MCF 10A (cell line): Measurements from ENCODE around the gene REPIN1. TPM values are rescaled to one million over a fixed set of nuclear protein-coding genes. Genes with fewer than 3 reads are reported as not detected.

Experiments
- BruUV-seq: library from RNA; stranded (reverse); fragments of 400-500 nt; replicated peaks from 2 replicates; lab custom pipeline; 2021; lab: Mats Ljungman, UMichigan
- CTCF ChIA-PET: fragments of 300-600 bp; sonication (Branson Sonifier 250); formaldehyde crosslinking; extraction: SDS; loops from one replicate; lab custom pipeline; 2021; ENCODE audit warnings: antibody characterized with exemption, inconsistent platforms; lab: Yijun Ruan, JAX
- POLR2A ChIA-PET: fragments of 300-600, 350-650 bp; sonication (Branson Sonifier 250); formaldehyde crosslinking; extraction: SDS; loops from one replicate; lab custom pipeline; 2020; ENCODE audit warnings: antibody characterized with exemption, inconsistent platforms; lab: Yijun Ruan, JAX
- DNase-seq: peaks from one replicate; pipeline ENCODE4 v3.0.0-alpha.2; 2018; ENCODE audit not compliant: unreplicated experiment
- H3K27ac Mint-ChIP-seq: one replicate; pipeline ENCODE4 v1.8.0; 2022; ENCODE audit warnings: mild to moderate bottlenecking, low read depth, mixed read lengths; ENCODE audit not compliant: unreplicated experiment
- H3K27me3 Mint-ChIP-seq: one replicate; pipeline ENCODE4 v1.8.0; 2022; ENCODE audit warnings: mixed read lengths; ENCODE audit not compliant: insufficient read depth, unreplicated experiment
- H3K36me3 Mint-ChIP-seq: one replicate; pipeline ENCODE4 v1.8.0; 2022; ENCODE audit warnings: mild to moderate bottlenecking, moderate library complexity, mixed read lengths; ENCODE audit not compliant: insufficient read depth, unreplicated experiment
- H3K4me1 Mint-ChIP-seq: one replicate; pipeline ENCODE4 v1.8.0; 2022; ENCODE audit warnings: mixed read lengths; ENCODE audit not compliant: insufficient read depth, unreplicated experiment
- H3K4me3 Mint-ChIP-seq: one replicate; pipeline ENCODE4 v1.8.0; 2022; ENCODE audit warnings: mild to moderate bottlenecking, moderate library complexity, mixed read lengths; ENCODE audit not compliant: unreplicated experiment
- H3K9me3 Mint-ChIP-seq: one replicate; pipeline ENCODE4 v1.8.0; 2022; ENCODE audit warnings: mixed read lengths; ENCODE audit not compliant: unreplicated experiment
- intact Hi-C: fragments of 100-400 bp; cut with micrococcal nuclease; formaldehyde crosslinking; loops from 2 replicates; pipeline ENCODE4 v1.14.1; 2022
- total RNA-seq: library from RNA; stranded (reverse); gene quantifications from 2 replicates; pipeline ENCODE4 v1.2.3, GENCODE V29; 2022
- TF ChIP-seq, protein P1 (sequence below): fragments of 200-600 bp; IDR thresholded peaks from one replicate; pipeline ENCODE4 v1.8.0; 2022; ENCODE audit warnings: antibody characterized with exemption, mild to moderate bottlenecking; ENCODE audit not compliant: unreplicated experiment

Gene REPIN1
- total RNA-seq, 1 experiment from 2014 or later = 80.8 TPM

DNA sequence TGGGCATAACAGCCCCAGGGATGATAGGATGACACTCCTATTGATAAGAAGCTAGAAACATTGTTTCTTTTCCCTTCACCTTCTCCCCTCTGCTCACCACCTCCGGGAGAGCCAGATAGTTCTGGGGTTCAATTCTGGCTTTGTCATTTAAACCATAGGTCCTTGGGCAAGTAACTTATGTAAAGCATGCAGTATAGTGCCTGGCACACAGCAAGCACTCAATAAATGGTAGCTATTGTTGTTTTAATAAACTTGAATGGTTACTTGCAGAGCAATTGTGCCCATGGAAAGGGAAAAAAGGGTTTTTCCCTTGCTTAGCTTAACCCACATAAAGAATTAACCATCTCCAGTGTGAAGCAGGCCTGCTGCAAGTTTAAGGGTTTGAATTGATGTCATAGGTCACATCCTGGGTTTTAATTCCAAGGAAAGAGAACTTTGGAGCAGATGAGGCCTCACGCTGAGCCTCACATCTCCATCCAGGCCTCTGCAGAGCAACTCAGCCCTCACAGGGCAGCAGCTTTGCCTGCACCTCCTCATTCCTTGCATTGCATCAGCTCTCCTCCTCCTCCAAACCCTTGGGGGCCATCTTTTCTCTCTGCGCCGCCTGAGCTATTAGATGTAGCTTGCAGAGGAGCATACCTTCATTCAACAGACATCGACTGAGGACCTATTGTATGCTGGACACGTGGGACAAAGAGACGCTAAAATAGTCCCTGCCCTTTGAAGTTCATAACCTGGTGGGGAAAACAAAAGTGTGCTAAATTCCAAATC, 33.4 kb downstream of the REPIN1 start:
- Mint-ChIP-seq H3K27ac (no peak overlapping the region), H3K9me3 (no peaks in the 10 kb centered on the region), H3K4me3 (no peak overlapping the region), H3K4me1 (peaks cover 31% of the 10 kb centered on the region), H3K36me3 (peaks cover 9% of the 10 kb centered on the region), H3K27me3 (no peaks in the 10 kb centered on the region)
- BruUV-seq = no TSS peak
- TF ChIP-seq, protein P1, sequence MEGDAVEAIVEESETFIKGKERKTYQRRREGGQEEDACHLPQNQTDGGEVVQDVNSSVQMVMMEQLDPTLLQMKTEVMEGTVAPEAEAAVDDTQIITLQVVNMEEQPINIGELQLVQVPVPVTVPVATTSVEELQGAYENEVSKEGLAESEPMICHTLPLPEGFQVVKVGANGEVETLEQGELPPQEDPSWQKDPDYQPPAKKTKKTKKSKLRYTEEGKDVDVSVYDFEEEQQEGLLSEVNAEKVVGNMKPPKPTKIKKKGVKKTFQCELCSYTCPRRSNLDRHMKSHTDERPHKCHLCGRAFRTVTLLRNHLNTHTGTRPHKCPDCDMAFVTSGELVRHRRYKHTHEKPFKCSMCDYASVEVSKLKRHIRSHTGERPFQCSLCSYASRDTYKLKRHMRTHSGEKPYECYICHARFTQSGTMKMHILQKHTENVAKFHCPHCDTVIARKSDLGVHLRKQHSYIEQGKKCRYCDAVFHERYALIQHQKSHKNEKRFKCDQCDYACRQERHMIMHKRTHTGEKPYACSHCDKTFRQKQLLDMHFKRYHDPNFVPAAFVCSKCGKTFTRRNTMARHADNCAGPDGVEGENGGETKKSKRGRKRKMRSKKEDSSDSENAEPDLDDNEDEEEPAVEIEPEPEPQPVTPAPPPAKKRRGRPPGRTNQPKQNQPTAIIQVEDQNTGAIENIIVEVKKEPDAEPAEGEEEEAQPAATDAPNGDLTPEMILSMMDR = no peak
- no peak for DNase-seq
- intact Hi-C loops = no loop called here
- CTCF ChIA-PET = interaction anchor here (0.5 to 1.7 kb wide), 6 partner anchors 17 to 271 kb away, joined by 3 to 9 read pairs (median 4); partner anchors contain the start of gene REPIN1
- POLR2A ChIA-PET = interaction anchor here (2.1 kb wide), 1 partner anchor 33 kb away, joined by 6 read pairs; the partner anchor contains the start of gene REPIN1

GRCh38 chr7:150402671-150403321, 34.2 kb downstream of the REPIN1 start:
- intact Hi-C loops = no loop called here
- ChIA-PET POLR2A (interaction anchor here (2.1 kb wide), 1 partner anchor 34 kb away, joined by 6 read pairs; the partner anchor contains the start of gene REPIN1), CTCF (interaction anchor here (0.5 to 1.7 kb wide), 6 partner anchors 19 to 270 kb away, joined by 3 to 9 read pairs (median 4); partner anchors contain the start of gene REPIN1)
- TF ChIP-seq, protein P1 = no peak
- Mint-ChIP-seq H3K9me3 (no peaks in the 10 kb centered on the region), H3K4me3 (no peak overlapping the region), H3K27me3 (no peaks in the 10 kb centered on the region), H3K27ac (no peak overlapping the region), H3K4me1 (peaks cover 34% of the 10 kb centered on the region), H3K36me3 (peaks cover 9% of the 10 kb centered on the region)
- DNase-seq = no peak
- BruUV-seq = no TSS peak

DNA sequence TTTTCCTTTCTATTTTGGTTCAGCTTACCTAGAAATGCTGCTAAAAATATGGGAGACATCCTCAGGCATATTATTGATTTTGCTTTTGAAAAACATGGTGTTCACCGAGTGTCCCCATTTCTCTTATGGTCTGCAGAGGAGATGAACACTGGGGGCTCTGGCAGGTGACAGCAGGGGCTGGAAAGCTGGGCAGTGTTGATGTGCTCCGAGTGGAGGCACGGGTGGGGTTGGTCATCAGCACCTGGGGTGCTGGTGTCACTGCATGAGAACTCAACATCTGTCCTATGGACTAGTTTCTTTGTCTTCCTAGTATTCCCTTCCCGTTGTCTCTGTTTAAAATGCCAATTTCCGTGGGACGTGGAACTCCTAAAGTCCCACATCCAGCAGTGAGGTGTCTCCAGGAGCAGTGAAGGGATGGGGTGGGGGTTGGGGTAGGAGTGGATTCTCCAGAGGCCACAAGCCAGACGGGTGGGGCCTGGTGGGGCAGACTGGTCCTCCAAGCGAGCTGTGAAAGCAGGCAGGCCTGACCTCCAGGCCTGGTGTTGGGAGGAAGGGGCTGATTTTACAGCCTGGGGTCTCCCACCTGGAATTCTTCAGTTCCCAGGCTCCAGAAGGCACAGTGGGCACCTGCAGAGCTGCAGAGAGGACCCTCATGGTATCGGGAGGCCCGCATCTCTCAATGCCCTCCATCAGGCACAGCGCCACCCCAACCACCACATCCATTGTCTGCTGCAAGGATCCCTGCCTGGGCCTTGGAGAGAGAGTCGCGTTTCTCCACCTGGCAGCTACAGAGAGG, 35.0 kb downstream of the REPIN1 start:
- H3K4me1 Mint-ChIP-seq = peaks cover 34% of the 10 kb centered on the region
- no peak for DNase-seq
- BruUV-seq = no TSS peak
- H3K4me3 Mint-ChIP-seq = no peak overlapping the region
- ChIA-PET POLR2A (interaction anchor here (0.9 to 2.1 kb wide), 3 partner anchors 23 to 36 kb away, joined by 5 to 6 read pairs (median 6); partner anchors contain the start of gene REPIN1), CTCF (interaction anchor here (0.5 to 1.9 kb wide), 6 partner anchors 14 to 674 kb away, joined by 3 to 6 read pairs (median 5); partner anchors contain the start of gene REPIN1)
- intact Hi-C loops = no loop called here
- H3K36me3 Mint-ChIP-seq = peaks cover 9% of the 10 kb centered on the region
- TF ChIP-seq, protein P1 = no peak
- no peak overlapping the region for H3K27ac Mint-ChIP-seq
- no peaks in the 10 kb centered on the region for H3K9me3 Mint-ChIP-seq
- H3K27me3 Mint-ChIP-seq = no peaks in the 10 kb centered on the region
